Ectodermal cell (in vitro differentiated cells): ENCODE measurements around the gene GABRG2.

Experiments used
- H3K27ac ChIP-seq: 2 replicates; pipeline ENCODE4 v1.7.0; 2013; ENCODE audit warnings: mild to moderate bottlenecking, low read depth, low read length; ENCODE audit not compliant: insufficient read depth, poor library complexity, severe bottlenecking
- H3K27me3 ChIP-seq: 2 replicates; pipeline ENCODE4 v1.7.0; 2013; ENCODE audit warnings: mild to moderate bottlenecking, low read length; ENCODE audit not compliant: insufficient read depth, control insufficient read depth, poor library complexity, severe bottlenecking
- H3K36me3 ChIP-seq: one replicate; pipeline ENCODE4 v1.7.0; 2013; ENCODE audit warnings: low read length; ENCODE audit not compliant: control insufficient read depth, insufficient read depth
- H3K4me1 ChIP-seq: one replicate; pipeline ENCODE4 v1.7.0; 2013; ENCODE audit warnings: low read length; ENCODE audit not compliant: control insufficient read depth, insufficient read depth
- H3K4me3 ChIP-seq: 2 replicates; pipeline ENCODE4 v1.7.0; 2013; ENCODE audit warnings: low read depth, low read length, control low read depth; ENCODE audit not compliant: insufficient read depth
- H3K9me3 ChIP-seq: 2 replicates; pipeline ENCODE4 v1.7.0; 2013; ENCODE audit warnings: mild to moderate bottlenecking, low read length, moderate library complexity; ENCODE audit not compliant: control insufficient read depth
- WGBS, 2 experiments: methylation state at CpG; one replicate each; pipeline ENCODE4 v1.1.7; 2013; ENCODE audit warnings: missing lambda C conversion rate in 2 of 2; 5-methylcytosine and 5-hydroxymethylcytosine counted together

GABRG2 gene

DNA sequence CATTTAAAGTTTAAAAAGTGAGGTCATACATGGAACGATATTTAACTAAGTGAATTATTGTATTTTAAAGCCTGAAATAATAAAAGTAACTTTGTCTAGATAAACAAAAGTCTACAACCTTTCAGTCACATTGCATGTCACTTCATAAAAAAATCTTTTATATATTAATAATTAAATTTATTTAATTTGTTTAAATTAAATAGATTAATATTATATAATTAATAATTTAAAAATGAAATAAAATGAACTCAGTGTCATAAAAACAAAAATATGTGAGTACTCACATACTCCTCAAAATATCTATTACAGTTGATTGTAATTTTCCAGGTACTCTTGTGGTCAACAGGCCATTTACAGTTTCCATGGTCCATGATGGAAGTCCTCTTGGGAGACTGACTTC is 11.2 kb downstream of the GABRG2 start:
- Histone ChIP-seq H3K4me1 (no peaks in the 10 kb centered on the region), H3K36me3 (no peaks in the 10 kb centered on the region), H3K27ac (no peak overlapping the region), H3K9me3 (no peaks in the 10 kb centered on the region), H3K4me3 (no peak overlapping the region), H3K27me3 (no peaks in the 10 kb centered on the region)
- WGBS, 2 experiments: no CpG with 5 or more reads among the region's 1 CpG

DNA sequence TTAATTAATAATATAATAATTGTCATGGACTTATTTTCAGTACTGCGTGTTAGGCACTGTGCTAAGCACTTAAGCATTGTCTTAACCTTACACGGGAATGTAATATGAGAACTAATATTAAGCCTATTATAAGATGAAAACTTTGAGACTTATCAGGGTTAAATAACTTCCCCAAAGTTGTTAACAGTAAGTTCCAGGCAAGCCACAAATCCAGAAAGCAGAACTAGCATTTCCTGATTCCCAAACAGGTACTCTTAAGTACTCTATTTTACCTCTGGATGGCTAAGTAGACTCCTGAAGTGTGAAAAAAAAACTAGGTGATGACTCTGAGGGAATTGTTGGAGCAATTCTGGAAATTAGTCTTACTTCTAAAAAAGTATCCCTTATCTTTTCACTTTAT is 23.8 kb downstream of the GABRG2 start:
- H3K36me3 ChIP-seq: no peaks in the 10 kb centered on the region
- no peaks in the 10 kb centered on the region for H3K27me3 ChIP-seq
- H3K4me3 ChIP-seq: no peak overlapping the region
- H3K4me1 ChIP-seq: no peaks in the 10 kb centered on the region
- 93% methylated on average over 2 of the region's 2 CpGs; no CpG with 5 or more reads in 1 of the 2 experiments for WGBS, 2 experiments
- H3K27ac ChIP-seq: no peak overlapping the region
- H3K9me3 ChIP-seq: no peaks in the 10 kb centered on the region

DNA sequence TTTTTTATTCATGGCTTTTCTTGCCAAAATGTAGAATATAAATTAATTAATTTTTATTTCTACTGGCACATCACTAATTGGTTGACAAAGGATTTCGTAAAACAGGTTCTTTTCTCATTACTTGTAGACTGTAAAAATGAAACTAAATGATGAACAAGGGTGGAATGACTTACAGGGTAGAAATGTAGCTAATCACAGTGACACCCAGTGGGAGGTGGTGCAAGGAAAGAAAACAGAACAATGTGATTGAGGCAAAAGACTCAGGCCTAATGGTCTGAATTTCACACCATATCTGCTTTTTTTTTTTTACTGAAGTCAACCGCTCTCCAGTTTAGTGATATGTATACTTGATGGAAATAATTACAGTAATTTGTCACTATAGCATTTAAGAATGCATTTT is 28.9 kb downstream of the GABRG2 start:
- Histone ChIP-seq H3K4me3 (no peak overlapping the region), H3K27me3 (no peaks in the 10 kb centered on the region), H3K27ac (no peak overlapping the region), H3K9me3 (no peaks in the 10 kb centered on the region), H3K4me1 (peaks cover 6% of the 10 kb centered on the region), H3K36me3 (no peaks in the 10 kb centered on the region)
- 92% methylated on average over 1 of the region's 2 CpGs; no CpG with 5 or more reads in 1 of the 2 experiments for WGBS, 2 experiments

- Histone ChIP-seq H3K4me3 (no peak overlapping the region), H3K4me1 (no peaks in the 10 kb centered on the region), H3K27ac (no peak overlapping the region), H3K9me3 (no peaks in the 10 kb centered on the region), H3K27me3 (no peaks in the 10 kb centered on the region), H3K36me3 (no peaks in the 10 kb centered on the region)
- 88 to 95% methylated on average over 1 to 2 of the region's 2 CpGs for WGBS, 2 experiments
Observed at GRCh38 chr5:162107591-162107990, 40.0 kb downstream of the GABRG2 start.

- H3K27ac ChIP-seq: no peak overlapping the region
- 96 to 100% methylated on average over 2 to 3 of the region's 3 CpGs for WGBS, 2 experiments
Observed at GRCh38 chr5:162119801-162120200, 52.2 kb downstream of the GABRG2 start.

GRCh38 chr5:162128117-162128516 is 60.5 kb downstream of the GABRG2 start:
- H3K36me3 ChIP-seq: no peaks in the 10 kb centered on the region
- no peak overlapping the region for H3K4me3 ChIP-seq
- no peak overlapping the region for H3K27ac ChIP-seq
- peaks cover 9% of the 10 kb centered on the region for H3K4me1 ChIP-seq
- H3K9me3 ChIP-seq: no peaks in the 10 kb centered on the region
- WGBS, 2 experiments: 0 to 2% methylated on average over 2 of the region's 2 CpGs
- no peaks in the 10 kb centered on the region for H3K27me3 ChIP-seq

More at GRCh38 chr5:162119801-162120200, 52.2 kb downstream of the GABRG2 start:
- Histone ChIP-seq H3K4me3 (no peak overlapping the region), H3K36me3 (no peaks in the 10 kb centered on the region), H3K9me3 (no peaks in the 10 kb centered on the region), H3K27me3 (no peaks in the 10 kb centered on the region), H3K4me1 (no peaks in the 10 kb centered on the region)

GRCh38 chr5:162132348-162132747 is 64.8 kb downstream of the GABRG2 start:
- Histone ChIP-seq H3K4me3 (no peak overlapping the region), H3K4me1 (peaks cover 9% of the 10 kb centered on the region), H3K36me3 (no peaks in the 10 kb centered on the region), H3K27ac (no peak overlapping the region), H3K9me3 (no peaks in the 10 kb centered on the region), H3K27me3 (no peaks in the 10 kb centered on the region)

GRCh38 chr5:162139190-162139589 is 71.6 kb downstream of the GABRG2 start:
- Histone ChIP-seq H3K9me3 (no peaks in the 10 kb centered on the region), H3K27ac (no peak overlapping the region), H3K4me3 (no peak overlapping the region), H3K4me1 (no peaks in the 10 kb centered on the region), H3K27me3 (no peaks in the 10 kb centered on the region), H3K36me3 (no peaks in the 10 kb centered on the region)
- WGBS, 2 experiments: 85 to 97% methylated on average over 3 of the region's 3 CpGs

DNA sequence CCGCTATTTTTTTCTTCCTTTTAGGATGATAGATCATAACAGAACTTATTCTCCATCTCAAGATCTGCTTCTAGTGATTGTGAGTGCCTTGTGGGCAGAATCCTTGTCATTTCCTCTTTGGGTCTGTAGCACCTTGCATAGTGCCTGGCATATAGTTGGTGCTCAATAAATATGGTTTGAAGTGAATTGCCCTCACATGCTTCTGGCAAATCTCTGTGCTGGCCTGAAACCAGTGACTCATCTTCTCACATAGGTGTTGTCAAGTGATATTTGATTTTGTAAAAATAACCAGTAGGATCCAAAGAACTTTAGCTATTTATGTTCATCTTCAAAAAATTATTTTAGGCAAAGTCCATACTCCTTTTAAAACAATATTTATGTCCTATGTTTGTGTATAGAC is 86.7 kb downstream of the GABRG2 start:
- Histone ChIP-seq H3K4me1 (no peaks in the 10 kb centered on the region), H3K27ac (no peak overlapping the region), H3K36me3 (no peaks in the 10 kb centered on the region), H3K4me3 (no peak overlapping the region), H3K9me3 (no peaks in the 10 kb centered on the region), H3K27me3 (no peaks in the 10 kb centered on the region)
- WGBS, 2 experiments: 100% methylated on average over 1 of the region's 1 CpG; no CpG with 5 or more reads in 1 of the 2 experiments

- Histone ChIP-seq H3K4me1 (no peaks in the 10 kb centered on the region), H3K27me3 (no peaks in the 10 kb centered on the region), H3K9me3 (no peaks in the 10 kb centered on the region), H3K27ac (no peak overlapping the region), H3K4me3 (no peak overlapping the region), H3K36me3 (no peaks in the 10 kb centered on the region)
- 86 to 96% methylated on average over 2 of the region's 2 CpGs for WGBS, 2 experiments
Observed at GRCh38 chr5:162160401-162160800, 92.8 kb downstream of the GABRG2 start.

DNA sequence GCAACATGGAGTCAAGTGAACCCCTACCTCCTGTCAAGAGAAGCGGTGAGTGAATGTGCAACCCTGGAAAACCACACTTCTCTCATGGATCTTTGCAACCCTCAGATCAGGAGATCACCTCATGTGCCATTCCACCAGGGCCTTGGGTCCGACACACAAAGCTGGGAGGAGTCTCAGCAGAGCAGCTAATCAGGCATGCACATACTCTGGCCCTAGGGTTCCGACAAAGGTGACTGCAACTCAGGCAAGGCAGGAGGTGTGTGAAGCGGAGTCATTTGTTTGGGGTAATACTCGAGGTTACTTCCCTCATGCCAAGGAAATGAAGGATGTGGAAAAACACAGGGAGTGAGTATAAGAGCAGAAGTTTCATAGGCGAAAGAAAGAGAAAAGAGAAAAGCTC is 96.1 kb downstream of the GABRG2 start:
- H3K9me3 ChIP-seq: no peaks in the 10 kb centered on the region
- H3K4me3 ChIP-seq: no peak overlapping the region
- H3K36me3 ChIP-seq: no peaks in the 10 kb centered on the region
- no peak overlapping the region for H3K27ac ChIP-seq
- no peaks in the 10 kb centered on the region for H3K27me3 ChIP-seq
- 90% methylated on average over 6 of the region's 6 CpGs for WGBS, 2 experiments
- no peaks in the 10 kb centered on the region for H3K4me1 ChIP-seq
